Tibial nerve (tissue), 3 donors: ENCODE measurements around the gene MYOD1.

Experiments
- CTCF ChIP-seq, 5 experiments: fragments of 200-600 bp in 3 of 5; fragments of 450-650 bp in 2 of 5; sonication (generic) in 3 of 5; IDR thresholded peaks; one replicate each; pipeline ENCODE4 v1.5.1; 2016 to 2019; ENCODE audit warnings: antibody characterized with exemption in 5 of 5, mild to moderate bottlenecking in 3 of 5, moderate library complexity in 2 of 5
- POLR2A ChIP-seq, 2 donors: fragments of 450-650 bp; IDR thresholded peaks; one replicate each; pipeline ENCODE4 v1.6.1; 2017; ENCODE audit warnings: antibody characterized with exemption in 2 of 2, mild to moderate bottlenecking in 2 of 2, moderate library complexity in 2 of 2

- TF ChIP-seq CTCF (IDR thresholded peaks at IDR 0.05) (peak; percentile 68 to 77 (median 73)), POLR2A (IDR thresholded peaks at IDR 0.05) (no peak)
Observed at GRCh38 chr11:17730608-17731462, 11.5 kb downstream of the MYOD1 start.
